TTC549 (cell line): ENCODE measurements around the gene THEM5.

Experiments used
- FAIRE-seq: peaks from 2 replicates; lab custom pipeline; 2012; peaks lifted over from hg19 to GRCh38; lab: Jason Lieb, UNC

The THEM5 gene

GRCh38 chr1:151839457-151840403 is 13.8 kb downstream of the THEM5 start, which contains the start of gene C2CD4D:
C2CD4D (minus strand) TSS chr1:151839820; CDS start chr1:151838989, 831 bp downstream.
- no peak for FAIRE-seq

GRCh38 chr1:151839082-151839412 is 14.5 kb downstream of the THEM5 start:
- no peak for FAIRE-seq

DNA sequence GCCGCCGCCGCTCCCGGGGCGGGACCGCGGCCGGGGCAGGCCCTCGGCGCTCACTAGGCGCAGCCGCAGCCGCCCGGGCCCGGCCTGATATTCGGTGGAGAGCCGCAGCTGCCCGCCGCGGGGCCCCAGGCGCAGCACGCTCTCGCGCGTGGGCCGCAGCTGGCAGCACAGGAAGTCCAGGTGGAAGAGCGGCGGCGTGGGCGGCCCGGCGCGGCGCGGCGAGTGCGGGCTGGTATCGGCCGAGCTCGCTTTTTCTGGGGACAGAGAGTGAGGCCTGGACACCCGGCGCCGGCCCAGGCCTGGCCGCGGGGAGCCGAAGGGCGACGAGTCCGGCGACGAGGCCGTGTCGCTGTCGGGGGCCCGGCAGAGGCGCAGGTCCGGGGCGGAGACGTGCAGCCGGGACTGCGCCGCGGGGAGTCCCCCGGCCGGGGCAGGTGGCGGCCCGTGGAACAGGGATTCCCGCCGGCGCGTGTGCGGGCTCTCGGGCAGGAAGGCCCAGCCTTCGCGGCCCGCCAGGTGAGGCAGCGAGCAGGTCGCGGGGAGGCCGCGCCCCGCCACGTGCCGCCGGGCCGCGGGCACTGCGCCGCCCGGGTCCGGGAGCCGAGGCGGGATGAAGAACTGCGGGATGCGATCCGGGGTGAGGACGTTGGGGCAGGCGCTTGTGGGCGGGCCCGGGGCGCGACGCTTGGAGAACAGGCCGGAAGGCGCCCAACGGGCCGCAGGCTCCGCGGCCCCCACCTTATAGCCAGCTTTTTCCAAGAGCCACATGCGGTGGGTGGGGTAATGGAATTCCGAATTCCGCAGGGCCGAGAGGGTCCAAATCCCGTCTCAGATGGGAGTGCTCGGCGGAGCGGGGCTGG is 15.1 kb downstream of the THEM5 start:
- FAIRE-seq, result no peak

- no peak for FAIRE-seq
These were observed 15.7 kb downstream of the THEM5 start for GRCh38 chr1:151837884-151838221.

- FAIRE-seq, result no peak
These were observed 16.3 kb downstream of the THEM5 start for GRCh38 chr1:151837197-151837596.

GRCh38 chr1:151835596-151835995 is 17.9 kb downstream of the THEM5 start:
- no peak for FAIRE-seq

DNA sequence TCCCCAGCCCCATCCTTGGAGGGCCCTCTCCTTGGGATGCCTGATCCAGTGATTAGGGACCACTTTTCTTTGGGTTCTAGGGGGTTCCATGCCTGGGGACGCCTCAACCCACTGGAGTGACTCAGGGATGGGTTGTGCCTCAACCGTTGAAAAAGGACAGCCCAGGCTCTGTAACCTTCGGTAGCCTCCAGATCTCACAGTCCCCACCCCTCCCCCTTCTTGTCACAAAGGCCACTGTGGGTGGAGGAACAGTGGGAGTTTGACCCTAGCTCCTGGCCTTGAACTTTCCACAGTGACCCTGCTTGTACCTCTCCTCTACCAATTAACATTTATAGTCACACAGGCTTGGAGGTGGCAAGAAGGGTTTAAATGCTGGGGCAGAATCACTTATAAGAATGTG is 19.3 kb downstream of the THEM5 start:
- no peak for FAIRE-seq

GRCh38 chr1:151833172-151833900 is 20.2 kb downstream of the THEM5 start:
- no peak for FAIRE-seq

DNA sequence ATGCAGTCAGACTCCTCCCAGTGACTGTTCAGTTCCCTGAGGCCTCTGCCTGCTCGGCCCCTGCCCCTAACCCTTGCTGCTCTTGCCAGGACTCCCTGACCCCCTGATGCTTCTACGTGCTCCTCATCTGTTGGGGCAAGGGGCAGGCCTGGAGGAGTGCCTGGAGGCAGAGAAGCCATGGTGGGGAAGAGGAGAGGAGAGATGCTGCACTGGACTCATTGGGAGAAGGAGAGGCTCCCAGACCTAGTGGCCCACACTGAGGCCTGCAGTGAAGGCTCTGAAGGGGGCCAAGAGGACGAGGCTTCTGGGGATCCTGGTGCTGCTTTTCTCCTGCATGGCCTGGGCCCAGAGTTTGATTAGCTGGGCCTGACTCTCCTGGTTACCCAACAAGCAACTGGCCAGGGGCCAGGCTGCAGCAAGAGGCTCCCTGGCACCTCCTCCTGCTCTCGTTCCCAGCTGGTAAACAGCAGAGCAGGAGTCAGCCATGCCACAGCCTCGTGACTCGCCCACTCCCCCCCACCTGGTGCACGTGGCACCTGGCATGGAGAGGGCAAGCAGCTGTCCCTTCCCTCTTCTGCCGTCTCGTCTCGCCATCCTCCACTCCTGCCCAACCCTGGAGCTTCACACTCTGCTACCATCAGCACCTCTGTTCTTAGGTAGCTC is 21.1 kb downstream of the THEM5 start:
- FAIRE-seq, result no peak

DNA sequence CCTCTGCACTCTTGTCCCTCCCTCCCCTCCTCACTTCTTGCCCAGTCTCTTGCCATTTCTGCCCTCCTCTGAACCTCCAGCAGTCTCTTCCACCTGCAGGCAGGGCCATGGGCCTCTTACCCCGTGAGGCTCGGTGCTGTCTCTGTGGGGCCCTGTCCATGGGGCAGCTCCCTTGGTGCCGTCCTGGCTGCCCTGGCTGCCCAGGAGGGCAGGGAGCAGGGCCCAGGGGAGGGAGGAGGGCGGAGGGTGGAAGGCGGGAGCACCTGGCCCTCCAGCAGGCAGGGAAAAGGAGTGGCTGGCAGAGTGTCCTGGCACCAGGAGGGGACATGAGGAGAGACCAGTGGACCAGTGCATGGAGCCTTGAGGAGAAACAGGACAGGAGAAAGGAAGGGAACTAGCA is 21.9 kb downstream of the THEM5 start, which contains the start of gene RORC:
Gene RORC (minus strand): TSS at position 198 of the 400 bp plus-strand sequence. CDS start 38 bp downstream, at position 160.
- no peak for FAIRE-seq

- FAIRE-seq, result no peak
These were observed 22.3 kb downstream of the THEM5 start for GRCh38 chr1:151831256-151831591.

DNA sequence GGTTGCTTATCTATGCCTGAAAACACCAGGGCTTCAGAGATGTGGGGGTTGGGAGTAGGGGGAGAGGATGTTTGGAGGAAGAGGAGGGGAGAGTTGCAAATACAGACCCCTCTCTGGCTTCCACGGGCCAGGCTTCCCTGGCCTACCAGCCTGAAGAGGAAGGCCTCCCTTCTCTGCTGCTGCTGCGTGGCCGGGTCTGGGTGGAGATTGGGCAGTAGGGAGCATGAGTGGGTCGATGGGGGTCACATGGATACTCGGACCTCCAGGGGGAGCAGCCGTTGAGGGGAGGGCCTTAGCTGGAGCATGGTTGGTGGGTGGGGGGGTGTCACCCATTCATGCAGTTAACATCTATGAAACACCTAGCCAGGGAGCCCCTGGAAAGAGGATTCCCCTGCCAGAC is 23.5 kb downstream of the THEM5 start:
- FAIRE-seq, result no peak

DNA sequence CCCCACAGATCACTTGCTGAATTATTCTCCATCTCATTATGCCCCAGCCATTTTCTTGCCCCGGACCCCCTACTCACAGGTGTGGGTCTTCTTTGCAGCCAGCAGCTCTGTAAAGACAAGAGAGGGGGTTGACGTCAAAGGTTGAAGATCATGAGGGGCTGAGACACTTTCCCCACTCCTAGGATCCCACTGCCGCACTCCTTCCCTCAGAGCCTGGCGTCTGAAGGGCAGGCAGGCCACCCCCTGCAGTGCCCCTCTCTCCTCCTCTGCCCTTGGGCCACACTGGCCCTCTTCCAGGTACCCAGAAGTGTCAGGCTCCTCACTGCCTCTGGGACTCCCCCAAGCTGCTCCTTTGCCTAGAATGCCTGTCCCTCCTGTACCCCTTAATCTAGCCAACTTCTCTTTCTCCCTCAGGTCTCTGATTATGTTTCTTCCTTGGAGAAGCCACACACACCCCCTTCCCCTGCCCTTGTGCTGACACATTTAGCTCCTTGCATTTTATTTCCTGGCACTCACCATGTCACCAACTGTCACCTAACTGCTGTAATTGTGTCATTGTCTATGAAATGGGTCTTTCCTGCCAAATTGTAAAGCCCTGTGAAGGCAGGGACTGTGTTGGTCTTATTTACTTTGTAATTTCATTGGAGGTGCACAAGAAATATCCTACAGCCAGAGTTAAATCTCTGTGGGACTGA is 24.0 kb downstream of the THEM5 start:
- FAIRE-seq, result no peak

- FAIRE-seq, result no peak
These were observed 24.6 kb downstream of the THEM5 start for GRCh38 chr1:151828921-151829320.

DNA sequence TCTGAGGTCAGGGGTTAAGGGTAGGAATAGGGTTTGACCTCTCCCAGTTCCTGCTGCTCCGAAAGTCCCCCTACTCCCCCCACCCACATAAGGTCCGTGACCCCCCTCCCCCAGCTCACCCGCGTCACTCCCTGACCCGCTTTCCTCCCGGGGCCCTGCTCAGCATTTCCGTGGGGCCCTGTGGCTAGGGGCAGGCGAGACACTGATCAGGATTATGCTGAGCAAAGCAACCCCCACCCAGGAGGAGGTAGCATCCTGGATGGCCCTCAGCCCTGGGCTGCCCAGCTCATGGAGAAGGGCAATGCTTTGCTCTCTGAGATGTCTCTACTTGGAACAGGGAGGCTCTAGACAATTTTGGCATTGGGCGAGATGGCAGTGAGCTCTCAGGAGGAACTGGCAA is 25.7 kb downstream of the THEM5 start:
- no peak for FAIRE-seq

- FAIRE-seq, result no peak
These were observed 27.5 kb downstream of the THEM5 start for GRCh38 chr1:151825751-151826660.

DNA sequence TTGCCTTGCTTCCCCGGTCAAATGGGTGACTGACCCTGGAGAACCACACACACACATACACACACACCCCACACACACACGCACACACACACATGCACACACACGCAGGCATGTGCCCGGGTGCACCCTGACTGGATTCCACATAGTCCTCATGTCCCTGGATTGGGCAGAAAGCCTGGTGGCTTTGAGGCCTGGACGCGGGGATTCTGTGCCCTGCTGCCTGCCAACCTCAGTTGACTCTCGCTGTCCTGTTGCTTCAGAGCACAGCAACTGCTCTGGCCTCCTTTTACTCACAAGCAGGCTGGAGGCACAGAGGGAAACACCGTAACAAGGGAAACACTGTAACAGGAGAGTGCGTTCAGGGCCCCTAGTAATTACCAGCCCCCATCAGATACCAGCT is 28.3 kb downstream of the THEM5 start:
- FAIRE-seq, result no peak

- FAIRE-seq, result no peak
These were observed 30.3 kb downstream of the THEM5 start for GRCh38 chr1:151823175-151823574.

GRCh38 chr1:151822404-151822803 is 31.1 kb downstream of the THEM5 start:
- FAIRE-seq, result no peak

- no peak for FAIRE-seq
These were observed 32.6 kb downstream of the THEM5 start for GRCh38 chr1:151820940-151821339.
